Putamen (tissue), 1 donor: ENCODE measurements around the gene AGAP1.
A peak's percentile ranks its signal among the peaks of the same experiment; 100 is the strongest.

Experiments
- DNase-seq: peaks from one replicate; pipeline ENCODE4 v3.0.0-alpha.2; 2016; ENCODE audit warnings: low spot score

AGAP1 gene

GRCh38 chr2:235769046-235769445 is 275.2 kb downstream of the AGAP1 start:
- no peak for DNase-seq

- DNase-seq = no peak
Measured at GRCh38 chr2:235770909-235771820, 277.3 kb downstream of the AGAP1 start.

DNA sequence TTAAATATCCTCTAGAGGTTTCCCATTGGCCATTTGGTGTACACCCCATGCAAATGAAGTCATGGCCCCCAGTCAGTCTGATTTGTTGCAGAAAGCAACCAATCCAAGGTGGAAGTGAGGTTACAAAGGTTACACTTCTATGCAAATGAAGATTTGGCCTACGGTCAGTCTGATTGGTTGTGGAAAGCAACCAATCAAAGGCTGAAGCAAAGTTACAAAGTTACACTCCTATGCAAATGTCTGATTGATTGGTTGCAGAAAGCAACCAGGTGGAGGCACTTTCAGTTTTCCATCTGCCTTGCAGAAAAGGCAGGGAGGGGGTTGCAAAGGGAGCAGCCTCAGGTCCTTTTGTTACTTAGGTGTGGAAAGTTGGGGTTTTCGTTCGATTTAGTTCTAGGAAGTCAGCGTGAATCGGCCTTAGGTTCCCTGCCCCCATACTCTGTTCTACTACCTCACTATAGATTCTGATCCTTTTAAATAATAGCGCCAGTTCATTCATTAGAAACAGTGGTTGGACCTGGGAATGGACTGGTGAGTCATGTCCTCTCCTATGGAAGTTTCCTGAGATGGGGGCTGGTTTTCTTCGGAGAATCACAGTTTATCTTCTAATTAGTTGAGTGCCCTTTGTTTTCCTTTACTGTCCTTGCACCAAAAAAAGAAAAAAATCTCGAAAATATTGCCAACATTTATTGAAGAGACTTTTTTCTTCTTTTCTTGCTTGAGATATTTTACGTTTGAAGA is 279.5 kb downstream of the AGAP1 start:
- no peak for DNase-seq

- no peak for DNase-seq
Measured at GRCh38 chr2:235774153-235774870, 280.5 kb downstream of the AGAP1 start.

DNA sequence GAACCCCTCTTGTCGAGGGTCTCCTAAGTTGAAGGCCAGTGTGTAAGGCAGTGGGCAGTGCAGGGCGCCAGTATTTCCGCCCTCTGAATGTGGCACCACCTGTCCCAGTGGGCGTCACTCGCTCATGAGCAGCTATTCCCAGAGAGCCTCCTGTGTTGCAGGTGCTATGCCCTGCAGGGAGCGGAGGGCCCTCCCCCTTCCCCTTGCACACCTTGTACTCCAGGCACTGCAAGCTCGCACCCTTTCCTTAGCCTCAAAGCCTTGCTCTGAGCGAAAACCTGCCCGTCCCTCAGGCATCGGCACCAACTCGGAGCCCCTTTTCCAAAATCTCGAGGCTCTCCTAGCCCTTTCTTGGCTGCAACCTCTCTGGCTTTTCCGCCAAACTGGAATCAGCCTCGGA is 282.7 kb downstream of the AGAP1 start:
- DNase-seq = no peak

- DNase-seq = peak; percentile 63
Measured at GRCh38 chr2:235779444-235779896, 285.6 kb downstream of the AGAP1 start.

DNA sequence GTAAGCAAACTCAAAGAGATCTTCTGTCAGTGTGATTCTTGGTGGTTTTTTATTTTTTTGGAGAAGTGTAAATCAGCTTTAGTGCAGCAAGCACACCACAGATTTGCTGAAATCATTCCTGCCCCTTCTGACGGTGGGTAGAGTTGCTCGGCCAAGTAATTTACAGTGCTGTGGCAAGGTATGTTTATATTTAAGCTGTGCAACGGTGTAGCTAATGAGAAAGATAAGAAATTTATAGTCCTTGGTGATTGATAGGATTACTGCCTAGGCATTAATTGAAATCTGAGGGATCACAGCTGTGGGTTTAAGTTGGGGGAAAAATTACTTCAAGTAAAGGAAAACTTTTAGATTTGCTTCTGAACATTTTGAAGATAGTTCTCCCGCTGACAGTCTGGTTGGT is 286.6 kb downstream of the AGAP1 start:
- DNase-seq = no peak

DNA sequence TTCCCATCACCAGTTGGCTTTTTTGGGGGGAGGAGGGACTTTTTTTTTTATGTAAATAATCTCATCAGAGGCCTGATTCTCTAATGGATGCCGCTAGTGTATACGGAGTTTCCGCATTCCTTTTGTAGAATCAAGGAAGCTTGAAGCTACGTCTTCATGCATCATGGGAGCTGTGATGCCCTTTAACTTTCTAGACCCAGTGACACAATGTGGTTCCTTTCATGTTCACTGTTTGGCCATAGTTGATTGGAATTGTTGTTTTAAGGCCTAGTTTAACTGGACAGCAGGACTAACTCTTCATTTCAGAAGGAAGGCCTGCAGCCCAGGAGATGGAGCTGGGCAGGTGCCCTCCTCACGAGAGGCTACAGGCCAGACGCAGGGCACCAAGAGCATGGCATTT is 287.9 kb downstream of the AGAP1 start:
- no peak for DNase-seq

GRCh38 chr2:235784788-235785187 is 290.9 kb downstream of the AGAP1 start:
- DNase-seq = no peak

GRCh38 chr2:235789552-235789951 is 295.7 kb downstream of the AGAP1 start:
- no peak for DNase-seq

DNA sequence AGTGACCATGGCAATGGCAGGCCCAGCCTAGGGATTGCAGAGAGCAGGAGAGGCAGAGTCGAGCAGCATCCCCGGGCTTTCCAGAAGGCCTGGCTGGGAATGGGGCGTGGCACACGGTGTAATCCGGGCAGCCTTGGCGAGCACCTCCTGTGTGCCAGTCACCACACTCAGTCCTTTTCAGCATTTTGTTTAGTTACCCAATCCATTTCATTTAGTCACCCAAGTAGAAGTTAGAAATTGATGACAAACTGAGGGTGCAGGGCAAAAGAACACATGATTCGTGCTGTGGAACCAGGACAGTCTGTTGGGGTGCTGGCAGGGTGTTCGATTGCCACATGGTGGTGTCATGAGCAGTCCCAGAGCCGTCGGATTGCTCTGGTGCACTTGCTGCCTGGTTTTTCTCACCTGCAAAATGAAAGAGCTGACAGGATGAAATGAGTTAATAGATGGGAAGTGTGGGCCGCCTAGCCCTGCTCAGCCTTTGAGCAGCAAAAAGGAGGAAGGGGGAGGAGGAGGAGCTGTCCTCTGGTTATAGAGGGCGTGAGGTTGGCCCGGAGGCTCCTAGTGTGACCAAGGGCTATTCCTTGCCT is 299.4 kb downstream of the AGAP1 start:
- peak; percentile 23 for DNase-seq

- DNase-seq = peak; percentile 68
Measured at GRCh38 chr2:235799281-235799680, 305.4 kb downstream of the AGAP1 start.

- DNase-seq = no peak
Measured at GRCh38 chr2:235802542-235802941, 308.7 kb downstream of the AGAP1 start.

DNA sequence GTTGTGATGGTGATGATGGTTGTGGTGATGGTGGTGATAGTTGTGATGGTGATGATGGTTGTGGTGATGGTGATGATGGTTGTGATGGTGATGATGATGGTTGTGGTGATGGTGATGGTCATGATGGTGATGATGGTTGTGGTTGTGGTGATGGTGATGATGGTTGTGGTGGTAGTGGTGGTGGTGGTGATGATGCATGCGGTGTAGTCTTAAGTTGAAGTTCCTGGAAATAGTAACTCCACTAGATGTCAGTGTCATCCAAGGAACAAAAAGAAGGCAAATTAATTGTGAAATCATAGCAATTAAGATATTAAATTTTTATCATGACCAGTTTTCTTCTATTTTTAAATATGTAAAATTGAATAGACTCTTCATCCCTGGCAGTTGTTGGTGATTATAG is 309.2 kb downstream of the AGAP1 start:
- no peak for DNase-seq

GRCh38 chr2:235804676-235805075 is 310.8 kb downstream of the AGAP1 start:
- DNase-seq = no peak

DNA sequence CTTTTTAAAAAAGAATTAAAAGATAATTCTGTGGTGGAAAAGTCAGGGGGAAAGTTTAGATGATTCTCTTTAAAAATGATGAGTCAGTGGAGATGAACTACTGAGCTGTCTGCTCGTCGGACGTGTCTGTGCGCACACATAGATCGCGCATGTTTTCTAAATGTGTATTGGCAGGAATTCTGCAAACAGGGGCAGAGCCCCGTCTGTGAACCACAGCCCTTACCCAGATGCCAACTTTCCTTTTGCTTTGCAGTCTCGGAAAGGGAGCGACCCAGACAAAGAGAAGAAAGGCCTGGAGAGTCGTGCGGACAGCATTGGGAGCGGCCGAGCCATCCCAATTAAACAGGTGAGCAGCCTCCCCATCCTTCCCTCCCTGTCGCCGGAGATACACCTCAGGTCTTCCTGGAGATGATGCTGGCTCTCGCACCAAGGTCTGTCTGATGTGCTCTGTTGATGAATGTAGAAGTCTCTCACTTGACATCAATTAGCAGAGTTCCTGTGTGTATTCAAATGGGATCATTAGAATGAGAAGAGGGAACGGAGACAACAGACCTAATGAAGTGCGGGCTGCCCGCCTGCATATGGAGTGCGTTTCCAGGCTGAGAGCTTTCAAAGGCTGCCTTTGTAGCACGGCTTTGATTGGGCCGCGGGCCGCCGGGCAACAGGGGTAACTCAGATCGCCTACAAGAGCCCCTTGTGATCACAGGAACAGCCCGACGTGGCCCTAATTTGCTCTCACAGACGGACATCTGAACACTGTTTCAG is 313.3 kb downstream of the AGAP1 start:
- DNase-seq = peak; percentile 63

GRCh38 chr2:235808366-235808765 is 314.5 kb downstream of the AGAP1 start:
- DNase-seq = no peak

DNA sequence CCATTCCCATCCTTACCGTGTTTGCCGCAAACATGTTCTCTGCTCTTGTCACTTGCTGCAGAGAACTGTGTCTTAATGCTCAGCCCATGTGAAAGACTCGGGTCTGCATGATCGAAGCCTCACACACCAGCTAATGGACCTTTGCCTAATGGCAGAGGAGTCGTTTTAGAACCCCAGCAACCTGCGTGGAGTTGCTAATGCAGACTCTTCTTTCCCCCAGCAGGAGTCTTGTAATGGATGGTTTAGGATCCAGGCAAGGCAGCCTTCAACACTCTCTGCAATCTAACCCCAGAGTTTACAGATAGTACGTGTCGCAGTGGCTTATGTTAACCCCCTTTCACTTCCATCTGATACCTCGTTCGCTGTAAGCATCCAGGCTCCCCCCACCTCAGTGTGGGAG is 316.4 kb downstream of the AGAP1 start:
- no peak for DNase-seq

GRCh38 chr2:235810846-235811245 is 317.0 kb downstream of the AGAP1 start:
- no peak for DNase-seq

GRCh38 chr2:235811446-235812184 is 317.8 kb downstream of the AGAP1 start:
- DNase-seq = no peak
